HG02943 (cell line): ENCODE measurements around the gene DLEC1.
"Not testable (repeated sequence)": the region's sequence is repeated elsewhere in the genome, so short reads cannot be mapped to it uniquely, and the experiment has no call there.

Source experiments
- ATAC-seq: cut with Tn5 transposase; IDR thresholded peaks from one replicate; pipeline ENCODE4 v1.9.1; 2021; ENCODE audit warnings: mild to moderate bottlenecking, low read depth, moderate library complexity; ENCODE audit not compliant: unreplicated experiment

The DLEC1 gene

DNA sequence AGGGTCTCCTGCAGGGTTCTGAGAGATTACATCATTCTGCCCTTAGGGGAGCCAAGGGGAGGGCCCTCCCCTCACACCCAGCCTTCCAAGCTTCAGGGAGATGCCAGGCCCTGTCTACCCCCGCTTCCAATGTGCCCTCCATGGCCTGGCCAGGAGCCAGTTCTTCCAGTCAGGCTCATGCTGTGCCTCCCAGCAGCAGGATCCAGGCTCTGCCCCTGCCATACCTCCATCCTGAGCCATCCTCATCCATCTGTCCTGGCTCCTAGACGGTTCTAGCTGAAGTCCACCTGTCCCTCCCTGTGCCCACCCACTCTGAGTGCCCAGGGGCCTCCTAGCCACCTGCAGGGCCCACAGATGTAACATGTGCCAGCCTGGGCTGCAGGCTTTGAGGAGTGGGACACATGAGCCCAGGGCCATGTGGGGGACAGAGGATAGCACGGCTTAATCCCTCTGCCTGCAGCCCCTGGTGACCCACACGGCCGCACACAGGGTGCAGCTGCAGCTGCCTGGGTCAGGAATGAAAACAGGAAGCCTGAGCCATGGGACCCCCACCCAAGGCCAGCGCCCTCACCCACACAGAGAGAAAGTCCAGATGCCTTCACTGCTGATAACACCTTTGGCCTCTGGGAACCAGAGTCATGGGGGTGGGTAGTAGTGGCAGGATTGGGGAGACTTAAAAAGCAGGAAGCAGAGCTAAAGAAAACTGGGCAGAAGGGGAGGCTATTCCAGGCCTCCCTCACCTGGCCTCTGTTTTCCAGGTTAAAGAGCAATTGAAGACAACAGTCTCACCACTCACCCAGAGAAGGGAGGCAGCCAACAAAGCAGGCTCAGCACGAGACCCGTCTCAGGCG lies 21.3 kb upstream of the DLEC1 start:
- no peak for ATAC-seq

DNA sequence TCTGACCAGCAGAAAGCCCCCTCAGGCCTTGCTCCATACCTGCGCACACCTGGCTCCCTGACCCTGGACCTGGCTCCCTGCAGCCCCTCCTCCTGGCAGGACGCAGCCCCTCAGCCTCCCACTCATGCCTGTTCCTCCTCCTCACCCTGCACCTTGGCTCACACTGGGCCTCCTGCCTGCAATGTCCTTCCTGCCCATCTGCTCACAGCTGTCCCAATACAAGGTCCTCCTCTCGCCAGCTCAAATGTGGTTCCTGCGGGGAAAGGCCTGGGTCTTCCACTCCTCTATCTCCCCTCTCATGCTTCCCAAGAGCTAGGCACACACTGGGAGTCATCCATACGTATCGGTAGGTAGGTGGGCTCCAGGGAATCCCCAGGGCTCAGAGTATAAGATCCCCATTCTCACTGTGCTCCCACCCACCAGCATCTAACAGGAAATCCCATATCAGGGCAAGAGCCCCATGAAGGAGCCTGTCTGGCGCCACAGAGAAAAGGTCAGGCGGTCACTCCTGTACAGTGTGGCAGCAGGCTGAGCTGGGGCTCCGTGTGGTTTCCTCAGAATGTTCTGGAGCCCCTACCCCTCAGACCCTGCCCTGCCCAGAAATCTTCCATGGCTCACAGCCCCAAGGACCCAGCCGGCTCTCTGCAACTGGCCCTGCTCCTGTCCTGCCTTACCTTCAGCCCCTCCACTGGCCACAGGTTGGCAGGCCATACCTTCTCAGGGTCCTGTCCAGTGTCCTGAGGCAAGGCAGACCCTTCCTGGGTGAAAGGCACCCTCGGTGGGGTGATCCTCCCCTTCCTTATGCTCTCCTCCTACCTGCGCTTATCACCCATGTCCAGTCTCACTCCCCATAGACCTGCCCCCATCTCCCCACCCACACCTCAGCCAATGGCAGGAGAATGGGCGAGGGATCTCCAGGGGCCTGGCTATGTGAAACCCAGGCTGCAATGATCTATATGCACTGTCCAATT lies 20.4 kb upstream of the DLEC1 start:
- no peak for ATAC-seq

DNA sequence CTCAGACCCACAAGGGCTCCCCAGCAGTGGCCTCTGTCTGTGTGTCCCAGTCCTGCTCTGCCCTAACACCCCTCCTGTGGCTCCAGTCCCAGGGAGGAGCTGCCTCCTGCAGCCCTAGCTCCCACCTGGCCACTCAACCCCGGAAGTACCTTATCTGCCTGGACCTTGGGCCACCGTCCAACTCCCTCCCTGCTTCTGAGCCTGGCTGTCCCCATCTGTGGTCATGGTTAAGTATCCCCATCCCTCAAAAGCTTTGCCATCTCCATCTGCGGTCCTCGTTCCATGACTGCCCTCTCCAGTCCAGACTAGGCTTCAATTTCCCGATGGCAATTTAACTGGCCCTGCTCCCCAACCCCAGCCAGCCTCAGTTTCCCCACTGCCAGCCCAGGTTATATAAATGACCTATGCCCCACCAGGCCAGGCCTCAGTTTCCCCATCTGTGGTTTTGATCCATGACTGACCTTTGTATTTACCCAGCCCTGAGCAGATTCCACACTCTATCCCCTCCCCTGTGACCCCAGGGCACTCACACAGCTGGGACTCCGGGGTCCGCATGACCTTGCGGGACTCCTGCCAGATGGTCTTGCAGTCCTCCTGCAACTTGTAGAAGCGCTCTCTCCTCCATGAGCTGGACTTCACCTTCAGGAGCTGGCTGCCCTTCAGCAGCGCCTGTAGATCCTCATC lies 19.2 kb upstream of the DLEC1 start:
- no peak for ATAC-seq

DNA sequence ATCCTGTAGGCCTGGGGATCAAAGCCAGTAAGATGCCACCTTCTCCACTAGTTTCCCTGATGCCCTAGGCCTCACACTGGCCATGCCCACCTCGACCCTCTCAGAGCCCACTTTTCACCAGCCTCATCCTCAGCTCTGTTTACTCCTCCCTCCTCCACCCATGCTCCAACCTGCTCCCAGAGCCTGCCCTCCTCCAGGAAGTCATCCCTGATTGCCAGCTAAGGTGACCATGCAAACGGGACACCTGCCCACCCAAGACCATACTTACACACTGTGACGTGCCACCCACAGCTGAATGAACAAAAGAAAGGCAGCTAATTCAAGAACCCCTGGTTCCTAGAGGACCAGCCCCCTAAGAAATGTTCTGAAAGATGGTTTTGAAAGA lies 18.7 kb upstream of the DLEC1 start:
- ATAC-seq = no peak

DNA sequence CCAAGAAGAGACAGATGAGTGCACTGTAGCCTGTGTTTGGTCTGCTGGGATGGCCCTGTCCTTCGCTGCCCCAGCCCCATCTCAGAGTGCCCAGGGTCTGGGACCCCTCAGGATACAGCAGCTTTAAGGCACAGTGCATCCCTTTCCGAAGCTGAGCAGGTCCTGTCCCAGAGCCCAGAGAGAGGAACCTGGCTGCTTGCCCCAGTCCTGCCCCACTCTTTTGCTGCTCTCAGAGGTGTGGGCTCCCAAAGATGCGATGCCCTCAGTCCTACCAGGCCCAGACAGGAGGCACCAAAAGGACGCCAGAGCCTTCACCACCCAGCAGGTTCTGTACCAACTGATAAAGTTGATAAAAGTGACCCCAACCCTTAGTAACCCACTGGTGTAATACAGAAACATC lies 17.8 kb upstream of the DLEC1 start:
- no peak for ATAC-seq

DNA sequence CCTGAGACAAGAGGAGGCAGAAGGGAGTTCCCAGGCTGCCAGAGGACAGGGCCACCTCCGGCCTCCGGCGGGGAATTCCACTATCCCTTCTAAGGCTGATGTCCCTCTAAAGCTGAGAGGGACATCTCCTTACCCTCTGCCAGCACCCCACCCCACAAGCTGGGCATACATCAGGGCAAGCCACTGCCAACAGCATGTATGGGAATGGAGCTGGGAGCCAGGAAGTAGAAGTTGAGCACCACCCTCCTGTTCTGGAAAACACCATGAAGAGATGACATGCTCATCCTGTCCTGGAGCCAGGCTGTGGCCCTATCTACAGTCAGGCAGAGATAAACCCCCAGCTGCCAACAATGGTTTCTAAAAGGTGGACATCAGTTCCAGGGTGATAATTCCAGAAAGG lies 16.7 kb upstream of the DLEC1 start:
- no peak for ATAC-seq

DNA sequence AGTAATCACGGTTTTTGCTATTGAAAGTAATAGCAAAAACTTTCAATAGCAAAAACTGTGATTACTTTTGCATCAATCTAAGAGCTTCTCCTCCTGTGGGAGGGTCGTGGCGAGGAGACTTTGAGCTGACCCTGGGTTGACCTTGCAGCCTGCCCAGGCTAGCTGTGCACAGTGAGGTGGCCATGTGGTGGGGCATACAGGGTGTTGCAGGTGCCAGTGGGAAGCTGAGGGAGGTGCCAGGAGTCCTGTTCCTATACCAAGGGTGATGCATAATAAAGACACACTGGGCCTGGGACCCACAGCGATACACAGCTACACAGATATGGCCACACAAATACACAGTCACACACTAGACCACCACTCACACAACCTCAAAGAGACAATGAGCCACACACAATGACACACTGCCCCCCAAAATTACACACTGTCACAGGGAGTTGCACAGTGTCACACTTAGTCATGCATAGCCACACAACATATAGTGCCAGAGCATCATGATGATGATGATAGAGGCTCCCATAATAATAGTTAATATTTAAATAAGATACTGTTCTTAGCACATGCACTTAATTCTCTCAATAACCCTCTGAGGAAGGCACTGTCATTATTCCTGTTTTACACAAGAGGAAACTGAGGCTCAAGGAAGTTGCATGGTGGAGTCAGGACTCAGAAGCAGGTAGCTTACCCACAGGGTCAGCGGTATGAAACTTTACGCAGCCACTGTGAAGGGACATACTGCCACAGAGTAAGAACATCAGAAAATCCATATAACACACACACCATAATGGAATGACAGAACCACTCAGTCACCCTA lies 15.9 kb upstream of the DLEC1 start:
- no peak for ATAC-seq

DNA sequence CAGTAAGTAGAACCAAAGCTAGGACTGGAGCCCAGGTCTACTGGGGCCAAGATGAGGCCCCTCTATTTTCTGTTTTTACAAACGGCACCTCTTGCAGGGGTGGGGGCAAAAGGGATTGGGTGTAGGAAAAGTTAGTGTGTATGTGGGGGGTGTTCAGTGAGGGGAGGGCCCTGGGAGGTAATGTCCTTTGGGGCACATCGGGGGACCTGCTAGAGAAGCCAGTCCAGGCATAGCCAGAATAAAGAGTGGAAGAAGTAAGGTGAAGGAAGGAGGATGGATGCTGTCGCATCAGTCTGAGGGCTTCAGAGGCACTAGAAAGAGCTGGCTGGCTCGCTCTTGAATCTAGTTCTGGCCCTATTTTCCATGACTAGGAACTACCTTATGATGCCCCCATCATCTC lies 12.2 kb upstream of the DLEC1 start:
- no peak for ATAC-seq

DNA sequence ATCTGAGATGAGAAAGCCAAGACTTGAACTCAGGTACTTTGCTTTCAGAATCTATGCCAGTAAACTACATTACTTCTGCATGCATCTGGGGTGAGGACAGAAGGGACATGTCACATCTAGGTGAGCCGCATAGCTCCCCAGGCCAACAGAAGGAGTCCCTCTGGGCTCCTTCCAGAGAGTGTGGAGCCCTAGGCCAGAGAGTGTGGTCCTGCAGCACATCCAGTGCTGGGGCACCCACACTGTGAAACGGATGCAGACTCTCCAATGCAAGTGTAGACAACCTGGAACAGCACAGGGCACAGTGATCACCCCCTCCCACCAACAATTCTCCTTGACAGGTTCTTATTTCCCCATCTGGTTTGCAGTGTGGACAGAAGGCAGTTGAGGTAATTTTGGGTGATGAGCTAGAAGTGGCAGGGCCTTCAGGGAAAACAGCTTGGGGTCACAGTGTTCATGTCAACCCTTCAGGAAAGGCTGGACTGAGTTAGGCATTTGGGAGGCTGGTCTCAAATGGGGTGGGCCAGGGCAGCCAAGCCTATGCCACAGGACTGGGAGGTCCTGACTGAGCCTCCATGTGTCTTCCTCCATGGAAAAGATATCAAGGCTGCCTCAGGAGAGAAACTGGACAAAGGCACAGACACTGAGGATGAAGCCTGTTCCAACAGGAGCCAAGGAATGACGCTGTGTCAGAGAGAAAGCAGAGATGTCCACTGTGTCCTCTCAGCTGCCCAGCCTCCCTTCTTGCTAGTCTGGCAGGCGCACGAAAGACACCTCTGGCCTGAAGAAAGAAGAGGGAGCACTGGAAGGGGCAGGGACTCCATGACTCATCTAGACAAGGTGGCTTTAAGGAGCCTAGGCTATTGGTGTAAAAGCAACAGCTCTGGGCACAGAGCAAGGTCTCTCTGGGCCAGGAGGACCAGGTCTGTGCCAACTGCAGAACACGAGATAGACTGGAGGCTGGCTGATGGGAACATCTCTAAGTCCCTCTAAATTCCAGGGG lies 11.2 kb upstream of the DLEC1 start:
- ATAC-seq = no peak

DNA sequence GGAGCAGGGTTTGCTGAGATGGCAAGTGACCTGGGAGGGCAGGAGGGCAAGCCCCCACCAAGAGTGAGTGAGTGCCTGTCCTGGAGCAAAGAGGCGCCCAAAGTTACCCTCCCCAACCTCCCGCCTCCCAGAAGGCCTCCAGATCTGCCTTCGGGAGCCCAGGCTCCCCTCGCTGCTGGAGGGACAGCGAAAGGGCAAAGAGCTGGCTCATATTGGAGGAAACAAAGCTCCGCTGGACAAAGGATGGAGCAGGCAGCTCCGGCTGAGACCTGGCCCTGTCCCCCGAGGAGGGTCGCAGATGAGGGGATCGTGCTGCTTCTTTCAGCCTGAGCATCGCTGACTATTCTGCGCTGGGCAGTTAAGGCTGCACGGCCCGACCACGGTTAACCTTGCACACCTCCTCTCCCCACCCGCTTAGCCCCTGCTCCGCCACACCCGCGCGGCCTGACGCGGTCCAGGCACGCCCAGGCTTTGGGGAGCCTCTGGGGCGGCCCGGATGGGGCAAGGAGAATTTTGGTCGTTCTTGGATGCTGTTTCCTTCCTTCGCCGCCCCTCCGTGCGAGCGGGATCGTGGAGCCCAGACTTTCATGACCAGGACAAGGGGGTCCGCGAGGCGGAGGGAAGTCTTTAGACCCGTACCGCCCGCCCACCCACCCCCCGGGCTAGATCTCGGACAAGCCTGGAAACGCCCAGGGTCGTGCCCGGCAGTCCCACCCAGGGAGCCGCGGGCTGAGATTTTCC lies 10.2 kb upstream of the DLEC1 start:
- no peak for ATAC-seq

DNA sequence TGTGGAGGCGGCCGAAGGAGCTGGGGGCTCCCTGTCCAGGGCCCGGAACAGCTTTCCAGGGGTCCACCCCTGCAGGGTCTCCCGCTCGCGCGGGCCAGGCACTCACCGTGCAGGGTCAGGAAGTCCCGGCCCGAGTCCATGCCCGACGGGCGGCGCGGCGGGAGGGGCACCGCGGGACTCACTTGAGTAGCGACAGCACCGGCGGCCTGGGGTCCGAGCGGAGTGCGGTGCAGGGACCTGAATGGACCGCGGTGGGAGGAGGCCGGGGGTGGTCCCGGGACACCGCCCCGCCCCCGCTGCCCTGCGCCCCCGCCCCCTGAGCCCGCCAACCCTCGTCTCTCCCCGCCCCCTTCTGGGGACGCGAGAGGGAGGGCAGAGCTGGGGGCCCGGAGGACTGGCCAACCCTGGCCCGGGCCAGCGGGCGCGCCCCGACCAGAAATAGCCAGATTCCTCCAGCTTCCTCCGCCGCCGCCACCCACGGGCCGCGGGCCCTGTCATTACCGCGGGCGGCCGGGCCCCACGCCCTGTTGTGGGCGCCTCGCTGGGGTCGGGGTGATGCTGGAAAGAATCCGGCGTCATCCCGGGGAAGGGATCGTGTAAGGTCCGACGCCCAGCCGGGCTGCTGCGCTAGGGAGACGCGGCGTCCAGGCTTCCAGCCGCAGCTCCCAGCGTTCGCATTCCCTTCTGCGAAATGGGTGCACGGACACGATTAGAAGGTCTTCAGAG lies 9.4 kb upstream of the DLEC1 start, which contains the start of gene PLCD1:
Gene PLCD1 (minus strand): TSS at position 243 of the 726 bp plus-strand sequence. CDS start 103 bp downstream, at position 140.
- no peak for ATAC-seq

DNA sequence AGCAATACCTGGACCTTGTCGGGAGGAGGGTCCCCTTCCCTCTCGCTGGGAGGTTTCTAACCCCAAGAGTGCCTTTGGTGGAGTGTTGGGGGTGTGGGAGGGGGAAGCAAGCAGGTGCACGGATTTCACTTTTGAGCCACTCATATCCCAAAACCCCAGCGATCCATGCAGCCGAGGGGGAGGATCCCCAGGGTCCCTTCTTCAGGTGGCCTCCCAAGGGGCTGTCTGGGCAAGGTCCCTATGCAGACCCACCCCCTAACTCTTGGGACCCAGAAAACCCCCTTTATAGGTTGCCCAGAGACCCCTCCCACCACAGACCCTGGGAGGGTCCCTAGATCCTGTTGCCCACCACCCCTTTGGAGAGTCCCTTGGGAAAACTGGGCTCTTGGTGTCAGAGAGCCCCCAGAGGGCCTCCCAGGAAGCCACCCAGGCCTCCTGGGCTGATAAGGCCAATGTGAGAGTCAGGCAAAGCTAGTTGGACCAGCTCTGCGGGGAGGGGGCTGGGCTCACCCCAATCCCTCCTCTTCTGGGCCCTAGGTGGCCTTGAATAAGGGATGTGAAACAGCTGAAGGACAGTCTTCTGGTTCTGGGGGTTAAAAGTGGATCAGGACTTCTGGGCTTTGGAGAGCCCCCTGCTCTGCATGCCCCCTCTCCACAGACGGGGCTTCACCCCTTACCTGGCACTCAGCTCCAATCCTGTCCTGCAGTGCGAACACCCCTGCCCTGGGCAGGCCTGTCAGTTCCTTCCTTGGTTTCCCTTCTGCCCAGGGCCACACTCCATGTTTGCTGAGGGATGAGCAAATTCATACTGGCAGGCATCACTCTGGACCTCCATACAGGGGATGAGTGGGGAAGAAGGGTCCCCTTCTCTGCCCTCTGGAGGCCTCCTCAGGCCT lies 8.6 kb upstream of the DLEC1 start:
- ATAC-seq = no peak

DNA sequence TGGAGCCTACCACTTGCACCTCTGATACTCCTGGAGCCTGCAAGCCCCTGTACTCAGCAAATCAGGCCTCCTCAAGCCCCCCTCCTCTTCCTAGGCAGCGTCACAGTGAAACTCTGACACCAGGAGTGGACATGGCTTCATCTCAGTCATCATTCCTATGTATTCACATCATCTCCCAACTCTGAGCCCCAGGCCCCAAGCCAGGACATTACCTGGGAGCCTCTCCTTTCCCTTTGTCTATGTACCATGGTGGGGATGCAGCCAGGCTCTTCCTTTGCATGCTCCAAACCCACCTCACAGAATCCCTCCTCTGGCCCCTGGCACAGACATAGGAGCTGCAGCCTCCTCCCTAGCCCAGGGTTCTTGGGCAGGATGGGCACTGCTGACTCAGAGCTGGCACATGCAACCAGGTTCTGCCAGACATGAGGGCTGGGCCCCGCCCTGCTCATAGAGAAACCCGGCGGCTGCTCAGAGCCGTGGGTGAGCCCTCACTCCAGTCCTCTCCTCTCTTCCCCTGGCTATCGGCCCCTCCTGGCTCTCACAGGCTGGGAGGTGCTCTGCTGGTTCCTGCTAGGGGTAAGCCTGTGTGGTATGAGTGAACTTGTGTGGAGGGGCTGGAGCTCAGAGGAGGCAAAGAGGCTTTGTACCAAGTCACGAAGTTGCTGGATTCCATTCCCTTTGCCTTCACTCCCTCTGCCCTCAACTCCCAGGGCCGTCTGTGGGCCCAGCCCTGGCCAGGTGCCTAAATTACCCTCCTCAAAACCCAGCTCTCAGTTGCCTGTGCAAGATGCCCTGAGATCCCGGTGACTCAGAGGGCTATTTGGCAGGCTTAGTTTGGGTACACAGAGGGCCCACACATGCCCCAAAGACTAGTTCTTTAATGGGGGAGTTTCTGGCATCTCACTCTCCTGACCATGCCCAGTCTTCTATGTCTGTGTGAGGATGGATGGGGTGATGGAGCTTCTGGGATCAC lies 7.7 kb upstream of the DLEC1 start:
- ATAC-seq = no peak

DNA sequence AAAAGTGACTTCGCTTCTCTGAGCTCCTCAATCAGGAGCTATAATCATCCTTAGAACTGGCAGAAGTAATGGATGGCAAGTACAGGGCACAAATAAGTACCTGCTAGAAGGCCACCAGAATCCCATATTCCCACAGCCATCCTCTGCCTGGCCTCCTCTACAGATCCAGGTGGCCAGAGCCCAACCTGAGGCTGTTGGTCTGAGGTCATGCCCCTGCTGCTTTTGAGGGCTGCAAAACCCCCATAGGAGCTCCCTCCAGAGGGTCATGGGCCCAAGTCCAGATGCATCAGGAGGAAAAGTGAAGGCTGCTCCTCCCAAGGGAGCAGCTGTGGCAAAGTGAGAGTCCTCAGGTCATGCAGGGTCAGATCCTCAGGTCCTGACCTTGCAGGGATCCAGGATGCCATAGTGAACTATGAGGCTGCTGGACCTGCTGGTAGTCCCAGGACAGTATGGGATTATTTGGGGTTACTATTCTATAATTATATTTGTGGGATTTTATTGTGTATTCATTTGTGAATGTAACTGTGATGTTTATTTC lies 6.6 kb upstream of the DLEC1 start:
- no peak for ATAC-seq

DNA sequence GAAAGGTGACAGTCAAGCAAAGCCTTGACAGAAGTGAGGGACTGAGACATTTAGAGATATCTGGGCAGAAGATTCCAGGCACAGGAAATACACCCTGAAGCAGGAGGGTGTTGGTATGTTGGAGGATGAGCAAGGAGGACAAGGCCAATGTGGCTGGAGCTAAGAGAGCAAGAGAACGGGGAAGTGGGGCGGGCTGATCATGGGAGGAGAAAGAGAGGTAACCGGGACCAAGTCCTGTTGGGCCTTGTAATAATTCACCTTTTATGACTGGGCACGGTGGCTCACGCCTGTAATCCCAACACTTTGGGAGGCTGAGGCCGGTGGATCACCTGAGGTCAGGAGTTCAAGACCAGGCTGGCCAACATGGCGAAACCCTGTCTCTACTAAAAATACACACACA lies 5.4 kb upstream of the DLEC1 start:
- ATAC-seq = not testable (repeated sequence)
